ENCODE results near the gene SSC5D. TPM values are rescaled to one million over a fixed set of nuclear protein-coding genes. Genes with fewer than 3 reads are reported as not detected.
A peak's percentile ranks its signal among the peaks of the same experiment; 100 is the strongest.

The SSC5D gene
- total and polyA plus RNA-seq, 9 of the 15 experiments (the other 6 are each of a cell fraction or from before 2014, with no cell fraction given) = 0.04 to 0.71 (median 0.14) TPM; not detected in 2

DNA sequence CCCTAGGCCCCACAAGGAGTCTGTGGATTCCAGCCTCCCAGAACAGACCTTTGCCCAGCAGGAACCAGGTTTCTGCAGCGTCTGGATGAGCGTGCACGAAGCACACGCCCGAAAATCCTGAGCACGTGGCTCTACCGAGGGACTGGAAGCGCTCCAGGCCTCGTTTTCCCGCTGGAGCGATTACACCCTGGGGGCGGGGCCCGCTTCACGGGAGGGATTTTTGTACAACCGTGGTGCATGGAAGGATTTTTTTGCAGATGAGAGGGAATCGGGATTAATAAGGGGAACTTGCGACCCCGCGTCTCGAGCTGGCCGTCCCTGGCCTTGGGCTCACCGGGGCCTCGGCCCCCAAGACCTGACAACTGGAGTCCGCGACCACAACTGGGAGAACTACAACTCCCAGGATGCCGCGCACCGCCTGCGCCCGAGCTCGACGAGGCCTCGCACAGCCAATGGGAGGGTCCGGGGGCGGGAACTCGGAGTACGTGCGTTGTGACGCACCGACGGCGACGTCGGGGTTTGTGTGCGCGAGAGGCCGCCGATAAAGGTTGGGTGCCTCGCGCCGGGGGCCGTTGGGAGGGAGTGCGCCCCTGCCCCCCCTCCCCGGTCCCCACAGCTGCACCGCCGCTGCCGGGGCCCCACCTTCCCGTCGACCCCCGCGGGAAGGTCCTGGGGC, 12.0 kb upstream of the SSC5D start, which contains the start of gene ZNF628 (continued):
- peak; percentile 63 for TF ChIP-seq ASH1L (IDR thresholded peaks at IDR 0.05; ENCODE audit: borderline replicate concordance, low read depth, partially characterized antibody)
- peak; percentile 59; the same call in 1 of the 2 replicates for TF ChIP-seq CAMTA2 (CRISPR knock-in tag; conservative IDR thresholded peaks at IDR 0.05)
- no peak for TF ChIP-seq HDAC3 (IDR thresholded peaks at IDR 0.05; ENCODE audit: borderline replicate concordance, partially characterized antibody)
- 0 out of 2 replicates have a peak, but pooled peaks have one; percentile 26 for TF ChIP-seq ZBTB7A (IDR thresholded peaks at IDR 0.05; ENCODE audit: borderline replicate concordance, control insufficient read depth, low read depth, low read length)
- TF ChIP-seq, protein P1, sequence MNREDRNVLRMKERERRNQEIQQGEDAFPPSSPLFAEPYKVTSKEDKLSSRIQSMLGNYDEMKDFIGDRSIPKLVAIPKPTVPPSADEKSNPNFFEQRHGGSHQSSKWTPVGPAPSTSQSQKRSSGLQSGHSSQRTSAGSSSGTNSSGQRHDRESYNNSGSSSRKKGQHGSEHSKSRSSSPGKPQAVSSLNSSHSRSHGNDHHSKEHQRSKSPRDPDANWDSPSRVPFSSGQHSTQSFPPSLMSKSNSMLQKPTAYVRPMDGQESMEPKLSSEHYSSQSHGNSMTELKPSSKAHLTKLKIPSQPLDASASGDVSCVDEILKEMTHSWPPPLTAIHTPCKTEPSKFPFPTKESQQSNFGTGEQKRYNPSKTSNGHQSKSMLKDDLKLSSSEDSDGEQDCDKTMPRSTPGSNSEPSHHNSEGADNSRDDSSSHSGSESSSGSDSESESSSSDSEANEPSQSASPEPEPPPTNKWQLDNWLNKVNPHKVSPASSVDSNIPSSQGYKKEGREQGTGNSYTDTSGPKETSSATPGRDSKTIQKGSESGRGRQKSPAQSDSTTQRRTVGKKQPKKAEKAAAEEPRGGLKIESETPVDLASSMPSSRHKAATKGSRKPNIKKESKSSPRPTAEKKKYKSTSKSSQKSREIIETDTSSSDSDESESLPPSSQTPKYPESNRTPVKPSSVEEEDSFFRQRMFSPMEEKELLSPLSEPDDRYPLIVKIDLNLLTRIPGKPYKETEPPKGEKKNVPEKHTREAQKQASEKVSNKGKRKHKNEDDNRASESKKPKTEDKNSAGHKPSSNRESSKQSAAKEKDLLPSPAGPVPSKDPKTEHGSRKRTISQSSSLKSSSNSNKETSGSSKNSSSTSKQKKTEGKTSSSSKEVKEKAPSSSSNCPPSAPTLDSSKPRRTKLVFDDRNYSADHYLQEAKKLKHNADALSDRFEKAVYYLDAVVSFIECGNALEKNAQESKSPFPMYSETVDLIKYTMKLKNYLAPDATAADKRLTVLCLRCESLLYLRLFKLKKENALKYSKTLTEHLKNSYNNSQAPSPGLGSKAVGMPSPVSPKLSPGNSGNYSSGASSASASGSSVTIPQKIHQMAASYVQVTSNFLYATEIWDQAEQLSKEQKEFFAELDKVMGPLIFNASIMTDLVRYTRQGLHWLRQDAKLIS (CRISPR knock-in tag; IDR thresholded peaks at IDR 0.05) = peak; percentile 86; the same call in 1 of the 2 replicates
- TF ChIP-seq, protein P2, sequence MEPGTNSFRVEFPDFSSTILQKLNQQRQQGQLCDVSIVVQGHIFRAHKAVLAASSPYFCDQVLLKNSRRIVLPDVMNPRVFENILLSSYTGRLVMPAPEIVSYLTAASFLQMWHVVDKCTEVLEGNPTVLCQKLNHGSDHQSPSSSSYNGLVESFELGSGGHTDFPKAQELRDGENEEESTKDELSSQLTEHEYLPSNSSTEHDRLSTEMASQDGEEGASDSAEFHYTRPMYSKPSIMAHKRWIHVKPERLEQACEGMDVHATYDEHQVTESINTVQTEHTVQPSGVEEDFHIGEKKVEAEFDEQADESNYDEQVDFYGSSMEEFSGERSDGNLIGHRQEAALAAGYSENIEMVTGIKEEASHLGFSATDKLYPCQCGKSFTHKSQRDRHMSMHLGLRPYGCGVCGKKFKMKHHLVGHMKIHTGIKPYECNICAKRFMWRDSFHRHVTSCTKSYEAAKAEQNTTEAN (CRISPR knock-in tag; IDR thresholded peaks at IDR 0.05) = no peak
- peak; percentile 90 for TF ChIP-seq SMAD4 (CRISPR knock-in tag; conservative IDR thresholded peaks at IDR 0.05)
- TF ChIP-seq HDAC1 (IDR thresholded peaks at IDR 0.05) = peak in 1 of 2 experiments; percentile 77; a peak in 2 of 4 replicates
- TF ChIP-seq NFE2L1 (tag; IDR thresholded peaks at IDR 0.05; ENCODE audit: borderline replicate concordance, low read depth) = no peak
- peak; percentile 61 for TF ChIP-seq FOS (IDR thresholded peaks at IDR 0.05; ENCODE audit: extremely low read depth, insufficient read length)
- TF ChIP-seq, protein P3, sequence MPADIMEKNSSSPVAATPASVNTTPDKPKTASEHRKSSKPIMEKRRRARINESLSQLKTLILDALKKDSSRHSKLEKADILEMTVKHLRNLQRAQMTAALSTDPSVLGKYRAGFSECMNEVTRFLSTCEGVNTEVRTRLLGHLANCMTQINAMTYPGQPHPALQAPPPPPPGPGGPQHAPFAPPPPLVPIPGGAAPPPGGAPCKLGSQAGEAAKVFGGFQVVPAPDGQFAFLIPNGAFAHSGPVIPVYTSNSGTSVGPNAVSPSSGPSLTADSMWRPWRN (IDR thresholded peaks at IDR 0.05; ENCODE audit: low read depth) = no peak
- TF ChIP-seq CXXC5 (CRISPR knock-in tag; IDR thresholded peaks at IDR 0.05) = peak; percentile 100
- TF ChIP-seq, protein P4, sequence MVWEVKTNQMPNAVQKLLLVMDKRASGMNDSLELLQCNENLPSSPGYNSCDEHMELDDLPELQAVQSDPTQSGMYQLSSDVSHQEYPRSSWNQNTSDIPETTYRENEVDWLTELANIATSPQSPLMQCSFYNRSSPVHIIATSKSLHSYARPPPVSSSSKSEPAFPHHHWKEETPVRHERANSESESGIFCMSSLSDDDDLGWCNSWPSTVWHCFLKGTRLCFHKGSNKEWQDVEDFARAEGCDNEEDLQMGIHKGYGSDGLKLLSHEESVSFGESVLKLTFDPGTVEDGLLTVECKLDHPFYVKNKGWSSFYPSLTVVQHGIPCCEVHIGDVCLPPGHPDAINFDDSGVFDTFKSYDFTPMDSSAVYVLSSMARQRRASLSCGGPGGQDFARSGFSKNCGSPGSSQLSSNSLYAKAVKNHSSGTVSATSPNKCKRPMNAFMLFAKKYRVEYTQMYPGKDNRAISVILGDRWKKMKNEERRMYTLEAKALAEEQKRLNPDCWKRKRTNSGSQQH (CRISPR knock-in tag; IDR thresholded peaks at IDR 0.05) = no peak
- no peak for TF ChIP-seq ZNF239 (CRISPR knock-in tag; IDR thresholded peaks at IDR 0.05)
- 0 out of 2 replicates have a peak, but pooled peaks have one; percentile 34 for TF ChIP-seq KDM2B (CRISPR knock-in tag; IDR thresholded peaks at IDR 0.05)
- TF ChIP-seq KDM4B (IDR thresholded peaks at IDR 0.05; ENCODE audit: borderline replicate concordance in 2 of 2, low read depth in 1 of 2) = no peak
- peak; percentile 91 for TF ChIP-seq NFYB (IDR thresholded peaks at IDR 0.05; ENCODE audit: extremely low read depth, insufficient read length)
- no peak for TF ChIP-seq MED1 (CRISPR knock-in tag; IDR thresholded peaks at IDR 0.05; ENCODE audit: borderline replicate concordance)
- TF ChIP-seq ZNF644 (tag; IDR thresholded peaks at IDR 0.05; ENCODE audit: low read depth) = 0 out of 2 replicates have a peak, but pooled peaks have one; percentile 30
- 0 out of 2 replicates have a peak, but pooled peaks have one; percentile 37 for TF ChIP-seq MEF2D (tag; conservative IDR thresholded peaks at IDR 0.05; ENCODE audit: low read depth)
